ELR (cell line): ENCODE data around the gene SLC17A3.

ENCODE experiments used
- DNase-seq: peaks from one replicate; pipeline ENCODE4 v3.0.0-alpha.2; 2015; ENCODE audit warnings: low read depth

Gene SLC17A3

DNA sequence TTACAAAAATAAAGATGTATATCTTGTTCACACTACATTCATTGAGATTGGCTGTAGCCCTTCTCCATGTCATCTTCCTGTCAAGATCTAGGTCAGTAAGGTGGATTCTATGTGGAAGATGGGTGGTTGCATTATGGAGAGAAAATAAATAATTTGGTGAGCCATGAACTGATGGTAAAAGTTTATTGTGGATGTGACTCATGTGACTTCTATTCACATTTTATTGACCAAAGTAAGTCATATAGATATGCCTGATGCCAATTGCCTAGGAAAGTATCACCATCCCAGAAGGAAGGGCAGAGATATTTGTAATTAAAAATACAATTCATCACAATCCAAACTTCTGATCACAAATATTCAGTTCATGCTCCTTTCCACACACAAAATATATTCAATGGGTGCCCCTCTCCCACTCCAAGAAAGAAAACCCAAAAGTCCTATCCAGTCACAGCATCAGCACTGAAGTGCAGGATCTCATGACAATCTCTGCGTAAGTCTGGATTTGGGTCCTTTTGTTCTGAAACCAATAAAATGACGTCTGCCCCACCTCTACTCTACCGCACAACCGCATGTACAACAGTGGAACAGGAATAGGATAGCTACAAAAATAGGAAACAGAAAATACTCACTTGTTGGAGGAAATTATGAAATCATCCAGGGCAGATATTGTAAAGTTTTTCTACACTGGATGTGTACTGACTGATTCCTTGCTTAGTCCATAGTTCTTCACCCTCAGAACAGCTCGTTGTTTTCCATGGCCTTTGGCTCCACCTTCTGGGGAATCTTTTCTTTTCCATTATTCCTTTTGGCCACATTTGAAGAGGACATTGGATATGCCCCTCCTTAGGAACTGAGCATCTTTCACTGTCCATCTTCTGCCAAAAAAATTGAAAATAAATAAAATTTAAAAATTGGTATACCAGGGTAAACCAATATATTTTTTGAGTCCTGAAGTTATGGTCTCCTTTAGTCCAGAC, 16.1 kb upstream of the SLC17A3 start:
- DNase-seq: peak; percentile 56

DNA sequence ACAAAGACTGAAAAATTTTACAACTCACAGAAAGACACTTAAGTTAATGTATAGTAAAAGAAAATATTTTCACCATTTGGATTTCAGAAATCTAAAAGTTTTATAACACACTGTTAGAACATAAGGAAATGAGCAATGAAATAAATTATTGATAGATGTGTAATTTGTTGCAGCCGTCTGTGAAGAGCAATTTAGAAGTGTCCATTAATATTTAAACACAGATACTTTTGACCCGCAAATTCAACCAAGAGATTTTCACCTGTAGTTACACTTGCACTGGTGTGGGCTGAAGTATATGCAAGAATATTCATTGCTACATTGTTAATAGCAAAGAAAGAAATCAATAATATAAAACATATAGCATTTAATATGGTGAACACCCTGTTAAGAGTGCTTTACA, 14.6 kb upstream of the SLC17A3 start:
- no peak for DNase-seq

DNA sequence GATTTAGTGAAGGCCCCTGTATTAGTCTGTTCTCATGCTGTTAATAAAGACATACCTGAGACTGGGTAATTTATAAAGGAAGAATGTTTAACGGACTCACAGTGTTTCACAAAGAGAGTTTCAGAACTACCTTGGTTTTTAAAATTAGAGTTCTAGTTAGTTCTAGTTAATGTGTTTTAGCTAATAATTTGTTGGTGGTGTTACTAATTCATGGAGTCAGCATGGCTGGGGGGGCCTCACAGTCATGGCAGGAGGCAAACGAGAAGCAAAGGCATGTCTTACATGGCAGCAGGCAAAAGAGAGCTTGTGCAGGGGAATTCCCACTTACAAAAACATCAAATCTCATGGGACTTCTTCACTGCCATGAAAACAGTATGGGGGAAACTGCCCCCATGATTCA, 12.0 kb upstream of the SLC17A3 start:
- DNase-seq: no peak

DNA sequence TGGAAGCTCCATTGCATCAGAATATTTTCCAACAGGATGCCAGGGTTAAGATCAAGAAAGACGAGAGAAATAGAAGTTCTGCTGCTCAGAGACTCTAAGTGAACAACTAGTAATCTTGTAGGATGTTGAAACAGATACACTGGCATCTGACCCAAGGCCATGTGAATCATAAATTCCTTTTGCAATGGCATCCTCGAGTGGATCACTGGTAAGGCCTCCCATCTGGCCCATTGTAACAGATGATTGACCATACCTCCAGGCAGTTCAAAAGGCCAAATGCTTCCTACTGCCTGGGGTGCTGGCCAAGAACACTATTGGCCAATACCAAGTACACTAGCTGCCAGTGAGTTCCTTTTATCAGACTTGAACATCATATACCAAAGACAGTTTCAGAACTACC, 9.9 kb upstream of the SLC17A3 start:
- DNase-seq: peak; percentile 57

DNA sequence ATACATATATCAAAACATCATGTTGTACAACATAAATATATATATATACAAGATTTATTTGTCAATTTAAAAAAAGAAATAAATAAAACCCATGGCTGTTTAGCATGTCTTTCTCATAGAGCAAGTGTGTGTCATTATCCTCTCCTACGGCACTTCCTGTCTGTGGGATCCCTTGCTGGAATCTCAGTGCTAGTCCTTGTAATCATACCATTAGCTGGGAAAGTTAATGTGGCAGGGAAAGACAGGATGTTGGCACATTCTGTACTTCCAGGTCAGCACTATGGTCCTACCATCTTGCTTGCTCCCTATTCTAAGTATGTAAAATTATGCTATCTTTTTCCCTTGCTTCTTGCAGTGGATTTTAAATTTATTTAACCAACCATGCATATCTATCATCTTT, 9.5 kb upstream of the SLC17A3 start:
- DNase-seq: peak; percentile 43

DNA sequence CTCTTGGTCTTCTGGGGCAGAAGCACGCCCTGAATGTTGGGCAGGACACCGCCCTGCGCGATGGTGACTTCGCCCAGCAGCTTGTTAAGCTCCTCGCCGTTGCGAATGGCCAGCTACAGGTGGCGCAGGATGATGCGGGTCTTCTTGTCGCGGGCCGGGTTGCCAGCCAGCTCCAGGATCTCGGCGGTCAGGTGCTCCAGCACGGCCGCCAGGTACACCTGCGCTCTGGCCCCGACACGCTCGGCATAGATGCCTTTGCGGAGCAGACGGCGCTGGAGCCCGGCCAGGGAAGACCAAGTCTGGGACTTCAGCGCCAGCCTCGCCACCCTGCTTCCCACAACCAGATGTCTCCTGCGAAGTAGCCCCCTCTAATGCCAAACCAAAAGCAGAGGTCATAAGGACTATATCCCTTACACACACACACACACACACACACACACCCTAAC, 8.0 kb upstream of the SLC17A3 start:
- DNase-seq: no peak

DNA sequence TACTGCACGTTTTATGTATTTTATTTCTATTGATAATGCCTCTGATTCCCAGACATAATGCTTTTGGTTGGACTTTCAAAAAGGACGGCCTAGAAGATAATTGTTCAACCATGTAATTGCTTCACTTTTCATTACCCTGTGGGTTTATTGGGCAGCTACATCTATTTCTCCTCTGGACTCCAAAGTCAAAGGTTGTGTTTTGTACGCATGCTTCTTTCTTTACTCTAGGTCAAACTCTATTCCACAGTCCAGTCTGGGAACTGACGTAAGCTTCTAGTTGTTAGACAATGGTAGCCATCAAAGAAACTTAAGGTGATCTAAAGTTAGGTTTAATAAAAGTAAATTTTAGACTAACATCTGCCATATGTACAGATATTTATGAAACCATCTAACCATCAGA, 6.6 kb upstream of the SLC17A3 start:
- DNase-seq: no peak

DNA sequence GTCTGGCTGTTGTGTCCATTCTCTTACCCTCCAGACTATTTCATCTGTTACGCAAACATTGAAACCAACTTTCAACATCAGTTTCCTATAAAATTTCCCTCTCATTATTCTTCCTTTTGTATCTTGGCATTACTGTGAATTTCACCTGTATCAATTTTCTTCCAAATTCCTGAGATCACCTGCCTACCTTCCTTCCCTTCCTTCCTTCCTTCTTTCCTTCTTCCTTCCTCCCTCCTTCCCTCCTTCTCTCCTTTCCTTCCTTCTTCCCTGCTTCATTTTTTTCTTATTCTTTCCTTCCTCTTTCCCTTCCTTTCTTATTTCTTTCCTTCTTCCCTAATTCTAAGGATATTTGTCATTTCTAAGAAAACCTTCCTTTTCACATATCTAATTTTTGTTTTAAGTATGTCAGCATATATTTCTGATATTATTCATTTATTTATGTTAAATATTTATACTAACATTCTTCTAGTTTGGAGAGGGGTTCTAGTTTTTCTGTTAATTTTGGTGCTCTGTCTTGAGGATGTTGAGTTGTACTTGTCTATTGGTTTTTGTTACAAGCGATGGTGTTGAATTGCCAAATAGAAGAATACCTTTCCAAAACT, 4.8 kb upstream of the SLC17A3 start:
- no peak for DNase-seq

DNA sequence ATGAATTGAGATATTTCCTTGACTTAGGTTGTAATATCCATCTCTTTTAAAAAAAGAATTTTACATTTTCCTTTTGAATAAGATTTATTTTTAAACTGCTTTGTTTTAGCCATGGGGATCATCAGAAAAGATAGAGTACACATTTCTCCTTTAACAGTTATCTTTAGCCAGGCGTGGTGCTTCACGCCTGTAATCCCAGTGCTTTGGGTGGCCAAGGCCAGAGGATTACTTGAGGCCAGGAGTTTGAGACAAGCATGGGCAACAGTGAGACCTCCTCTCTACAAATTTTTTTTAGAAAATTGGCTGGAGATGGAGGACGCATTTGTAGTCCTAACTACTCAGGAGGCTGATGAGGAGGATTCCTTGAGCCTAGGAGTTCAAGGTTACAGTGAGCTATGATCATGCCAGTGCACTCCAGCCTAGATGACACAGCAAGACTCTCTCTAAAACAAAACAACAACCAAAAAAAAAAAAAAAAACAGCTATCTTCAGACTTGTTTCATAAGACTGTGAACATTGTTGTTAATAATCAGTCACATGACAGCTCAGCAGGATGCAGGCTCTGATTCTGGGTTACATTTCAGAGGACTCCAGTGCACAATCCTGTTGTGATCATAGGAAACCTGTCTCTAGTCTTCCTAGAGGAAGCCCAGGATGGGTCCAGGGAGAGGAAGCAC, 2.0 kb upstream of the SLC17A3 start:
- no peak for DNase-seq

DNA sequence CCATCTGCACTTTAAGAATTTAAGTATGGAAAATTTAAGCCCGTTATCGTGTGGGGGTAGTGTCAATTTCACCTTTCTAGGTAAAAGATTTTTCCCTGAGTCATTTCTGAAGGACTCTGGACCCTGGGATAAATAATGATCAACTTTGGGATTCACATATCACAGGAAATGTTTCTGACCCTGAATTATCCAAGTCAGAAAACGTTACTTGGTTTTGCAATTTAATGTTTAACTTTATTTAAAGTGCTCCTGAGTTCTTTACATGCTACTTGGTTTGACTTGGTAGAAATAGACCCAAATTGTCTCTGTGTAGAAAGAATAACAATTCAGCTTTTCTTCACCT, 1.5 kb upstream of the SLC17A3 start:
- no peak for DNase-seq

DNA sequence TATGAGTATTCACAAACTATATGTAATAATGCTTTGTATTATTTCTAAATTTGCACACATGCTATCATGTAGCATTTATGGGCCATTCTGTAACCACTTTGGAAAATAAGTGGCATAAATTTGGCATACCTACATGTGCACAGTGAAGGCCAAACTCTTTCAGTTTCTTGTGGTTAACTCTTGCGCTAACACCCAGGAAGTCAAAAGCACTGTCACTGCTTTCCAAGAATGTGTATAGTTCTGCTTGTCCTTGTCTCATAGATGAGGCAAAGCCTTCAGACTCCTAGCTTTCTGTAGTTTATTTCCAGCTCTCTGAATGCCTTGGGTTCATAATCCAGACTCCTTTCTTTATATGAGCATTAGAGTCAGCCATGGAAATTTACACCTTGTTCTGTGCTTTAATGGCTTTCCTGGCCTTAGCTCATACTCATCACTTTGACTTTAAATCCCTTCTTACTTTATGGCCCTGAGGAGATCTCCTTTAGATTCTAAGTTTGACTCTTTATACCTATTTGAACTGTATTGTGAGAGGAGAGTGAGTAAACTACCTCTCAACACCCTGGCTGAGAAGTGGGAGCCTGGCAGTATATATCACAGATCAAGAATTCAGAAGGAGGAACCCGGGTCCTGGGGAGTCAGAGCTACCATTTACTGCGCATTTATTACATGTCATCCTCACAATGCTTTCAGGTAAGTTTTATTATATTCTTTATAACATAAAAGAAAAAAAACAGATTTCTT, 949 bp upstream of the SLC17A3 start:
- no peak for DNase-seq

DNA sequence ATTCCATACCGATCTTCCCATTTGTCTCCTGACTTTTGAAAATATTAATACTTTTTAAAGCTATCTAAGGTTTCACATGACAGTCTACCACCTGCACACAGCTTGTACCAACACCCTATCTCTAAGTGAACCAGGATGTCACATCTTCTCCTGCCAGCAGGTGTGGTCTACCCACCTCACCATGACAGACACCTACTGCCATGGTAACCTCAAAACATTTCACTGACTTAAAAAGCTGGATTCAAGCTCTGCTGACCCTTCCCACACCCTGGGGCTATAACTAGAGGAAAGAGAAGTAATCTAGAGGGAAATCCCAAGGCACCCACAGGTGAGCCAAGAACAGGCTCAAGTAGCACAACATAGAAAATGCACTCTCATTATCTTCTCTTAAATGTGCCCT, 1.2 kb downstream of the SLC17A3 start:
- DNase-seq: no peak

DNA sequence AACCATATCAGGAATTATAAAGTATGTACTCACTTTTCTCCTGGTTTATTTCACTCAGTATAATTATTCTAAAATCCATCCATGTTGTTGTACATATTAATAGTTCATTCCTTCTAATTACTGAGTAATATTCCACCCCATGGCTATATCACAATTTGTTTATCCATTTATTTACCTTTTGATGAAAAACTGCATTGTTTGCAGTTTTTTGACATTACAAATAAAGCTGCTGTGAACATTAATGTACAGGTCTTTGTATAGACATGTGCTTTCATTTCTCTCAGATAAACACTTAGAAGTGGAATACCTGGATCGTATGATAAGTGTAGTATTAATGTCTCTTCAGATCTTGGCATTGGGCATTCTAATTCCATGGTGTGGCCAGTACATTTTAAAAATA, 4.2 kb downstream of the SLC17A3 start:
- DNase-seq: no peak

DNA sequence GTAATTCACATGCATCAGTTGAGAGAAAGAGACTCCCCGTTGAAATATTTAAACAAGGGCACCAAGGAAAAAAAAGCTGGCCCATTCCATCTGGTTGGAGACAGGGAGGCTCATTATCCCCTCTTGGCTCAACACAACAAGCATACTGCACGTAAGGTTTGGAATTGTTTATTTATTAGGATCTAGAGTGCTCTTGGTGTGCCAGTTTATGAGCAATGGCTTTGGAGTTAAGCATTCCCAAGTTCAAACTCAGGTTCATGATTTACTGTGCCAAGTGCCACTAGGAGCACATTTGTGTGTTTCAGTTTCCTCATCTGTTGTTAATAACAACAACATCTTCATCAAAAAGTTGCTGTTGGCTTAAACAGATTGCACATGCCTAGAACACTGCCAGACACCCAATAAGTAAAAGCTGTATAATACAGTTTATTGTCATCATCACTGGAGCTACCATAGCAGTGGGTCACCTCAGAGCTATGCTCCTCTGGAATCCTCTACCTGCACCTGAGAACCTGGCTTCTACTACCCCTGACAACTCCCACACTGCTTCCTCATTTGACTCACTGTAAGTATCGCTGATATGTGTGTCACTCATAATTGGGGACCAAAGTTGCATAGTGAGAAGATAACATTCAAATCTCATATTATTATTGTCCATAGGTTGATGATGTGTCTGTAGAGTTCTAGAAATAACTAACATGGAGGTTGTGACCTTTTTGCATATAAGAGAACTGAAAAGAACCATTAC, 5.4 kb downstream of the SLC17A3 start:
- DNase-seq: no peak

DNA sequence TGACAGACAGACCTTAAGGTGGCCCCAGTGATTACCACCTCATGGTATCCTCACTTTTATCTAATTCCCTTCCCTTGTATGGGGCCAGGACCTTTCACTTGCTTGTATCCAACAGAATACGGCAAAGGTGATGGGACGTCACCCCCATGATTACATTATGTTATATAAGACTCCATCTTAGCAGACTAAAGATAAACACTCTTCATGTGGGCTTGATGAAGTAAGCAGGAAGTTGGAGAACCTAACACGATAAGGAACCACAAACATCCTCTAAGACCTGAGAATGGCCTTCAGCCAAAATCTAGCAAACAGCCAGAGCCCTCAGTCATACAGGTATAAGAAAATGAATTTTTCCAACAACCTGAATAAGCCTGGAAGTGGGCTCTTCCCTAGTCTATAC, 8.0 kb downstream of the SLC17A3 start:
- no peak for DNase-seq

DNA sequence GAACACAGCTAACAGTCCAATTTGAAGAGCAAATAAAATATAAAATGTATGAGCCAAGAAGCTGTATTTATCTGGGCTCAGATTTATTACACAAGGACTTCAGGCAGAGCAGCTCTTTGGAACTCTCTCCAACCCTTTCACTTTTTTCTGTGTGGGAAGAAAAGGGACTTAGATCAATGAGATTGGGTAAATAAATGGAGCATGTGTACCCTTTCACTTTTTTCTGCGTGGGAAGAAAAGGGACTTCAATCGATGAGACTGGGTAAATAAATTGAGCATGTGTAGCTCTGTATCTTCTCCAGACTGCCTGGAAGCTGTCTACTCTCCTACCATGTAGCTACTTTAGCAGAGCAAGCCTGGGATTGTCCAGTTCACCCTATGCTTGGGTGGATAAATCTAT, 10.7 kb downstream of the SLC17A3 start:
- no peak for DNase-seq

DNA sequence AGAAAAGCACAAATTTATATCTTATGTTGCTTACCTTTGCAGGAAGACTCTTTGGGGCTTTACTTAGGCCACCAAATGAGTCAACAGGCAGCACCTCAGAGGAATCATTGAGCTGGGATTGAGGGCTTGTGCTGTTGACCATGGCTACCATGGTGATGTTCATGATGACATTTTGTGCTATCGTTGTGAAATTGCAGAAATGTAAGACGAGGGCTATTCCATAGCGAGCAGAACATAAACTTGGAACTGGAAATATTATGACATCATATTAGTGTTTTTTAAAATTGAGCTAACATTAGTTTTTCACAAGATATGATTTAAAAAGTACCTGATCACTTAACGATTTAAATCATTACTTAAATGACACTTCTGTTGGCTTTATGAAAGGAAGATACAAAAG, 11.8 kb downstream of the SLC17A3 start:
- DNase-seq: no peak

DNA sequence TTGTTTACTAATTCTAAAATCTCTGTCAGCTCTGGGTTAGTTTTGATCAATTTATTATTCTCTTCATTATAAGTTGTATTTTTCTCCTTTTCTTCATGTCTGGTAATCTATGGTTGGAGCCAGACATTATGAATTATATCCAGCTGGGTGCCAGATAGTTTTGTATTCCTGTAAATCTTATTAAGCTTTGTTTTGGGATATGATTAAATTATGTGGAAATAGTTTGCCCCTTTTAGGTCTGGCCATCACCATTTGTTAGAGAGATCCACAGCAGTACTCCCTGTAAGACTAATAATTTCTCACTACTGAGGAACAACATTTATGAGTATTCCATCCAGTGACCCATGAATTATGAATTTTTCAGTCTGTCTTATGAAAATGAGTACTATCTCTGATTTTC, 21.3 kb downstream of the SLC17A3 start:
- no peak for DNase-seq

DNA sequence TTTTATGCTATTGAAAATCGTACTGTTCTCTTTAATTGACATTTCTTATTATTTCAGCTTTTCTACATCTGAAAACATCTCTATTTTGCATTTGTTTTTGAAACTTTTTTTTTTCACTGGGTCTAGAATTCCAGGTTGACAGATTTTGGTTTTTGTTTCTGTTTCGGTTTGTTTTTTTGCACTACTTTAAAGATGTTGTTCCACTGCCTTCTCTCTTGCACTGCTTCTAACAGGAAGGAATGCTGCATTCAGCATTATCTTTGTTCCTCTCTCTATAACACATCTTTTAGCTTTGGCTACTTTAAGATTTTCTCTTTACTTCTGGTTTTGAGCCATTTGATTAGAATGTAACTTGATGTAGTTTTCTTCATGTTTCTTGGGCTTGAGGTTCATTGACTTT, 22.1 kb downstream of the SLC17A3 start:
- DNase-seq: no peak

DNA sequence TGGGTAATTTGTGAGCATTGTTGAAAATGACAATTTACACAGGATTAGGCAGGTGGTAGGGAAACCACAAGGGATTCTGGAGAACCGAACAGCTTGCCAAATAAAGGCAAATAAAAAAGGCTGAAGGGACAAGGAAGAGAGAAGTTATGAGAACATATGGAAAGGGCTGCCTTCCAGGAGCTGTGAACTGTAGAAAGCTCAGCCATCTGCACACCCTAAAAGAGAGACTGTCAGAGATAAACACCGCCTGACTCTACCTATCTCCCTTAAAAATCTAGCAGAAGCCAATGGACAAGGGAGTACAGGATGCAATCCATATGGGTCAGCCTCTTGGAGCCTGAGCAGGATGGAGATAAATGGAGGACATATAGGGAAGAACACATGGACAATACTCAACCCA, 29.5 kb downstream of the SLC17A3 start:
- DNase-seq: no peak

DNA sequence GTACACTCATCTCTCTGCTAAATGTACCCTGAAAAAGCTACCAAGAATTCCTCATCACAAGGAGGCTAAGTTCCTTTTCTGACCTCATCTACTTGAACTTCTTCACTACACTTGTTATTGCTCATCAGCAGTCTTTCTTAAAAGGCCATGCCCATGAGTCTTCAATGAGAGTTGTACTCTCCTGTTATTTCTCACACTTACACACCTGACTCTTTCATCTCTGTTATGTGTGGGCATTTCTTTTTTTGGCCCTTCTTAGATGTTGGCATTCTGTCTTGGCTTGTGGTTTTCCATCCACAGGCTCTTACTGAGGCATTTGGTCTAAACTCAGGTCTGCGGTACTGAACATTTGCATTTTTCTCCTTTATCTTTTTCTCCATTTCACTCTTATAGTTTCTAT, 31.5 kb downstream of the SLC17A3 start:
- no peak for DNase-seq
